Measurements from ENCODE around the gene ATP5PO. TPM values are rescaled to one million over a fixed set of nuclear protein-coding genes. Genes with fewer than 3 reads are reported as not detected.

Gene ATP5PO, protein sequence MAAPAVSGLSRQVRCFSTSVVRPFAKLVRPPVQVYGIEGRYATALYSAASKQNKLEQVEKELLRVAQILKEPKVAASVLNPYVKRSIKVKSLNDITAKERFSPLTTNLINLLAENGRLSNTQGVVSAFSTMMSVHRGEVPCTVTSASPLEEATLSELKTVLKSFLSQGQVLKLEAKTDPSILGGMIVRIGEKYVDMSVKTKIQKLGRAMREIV
- total RNA-seq (100 to 1,000 TPM; 139 to 151 TPM), polyA plus RNA-seq (100 to 1,000 TPM; 367 to 461 (median 455) TPM), total RNA-seq (30.8 to 34.6 (median 32.5) reads per million in 6 experiments)

DNA sequence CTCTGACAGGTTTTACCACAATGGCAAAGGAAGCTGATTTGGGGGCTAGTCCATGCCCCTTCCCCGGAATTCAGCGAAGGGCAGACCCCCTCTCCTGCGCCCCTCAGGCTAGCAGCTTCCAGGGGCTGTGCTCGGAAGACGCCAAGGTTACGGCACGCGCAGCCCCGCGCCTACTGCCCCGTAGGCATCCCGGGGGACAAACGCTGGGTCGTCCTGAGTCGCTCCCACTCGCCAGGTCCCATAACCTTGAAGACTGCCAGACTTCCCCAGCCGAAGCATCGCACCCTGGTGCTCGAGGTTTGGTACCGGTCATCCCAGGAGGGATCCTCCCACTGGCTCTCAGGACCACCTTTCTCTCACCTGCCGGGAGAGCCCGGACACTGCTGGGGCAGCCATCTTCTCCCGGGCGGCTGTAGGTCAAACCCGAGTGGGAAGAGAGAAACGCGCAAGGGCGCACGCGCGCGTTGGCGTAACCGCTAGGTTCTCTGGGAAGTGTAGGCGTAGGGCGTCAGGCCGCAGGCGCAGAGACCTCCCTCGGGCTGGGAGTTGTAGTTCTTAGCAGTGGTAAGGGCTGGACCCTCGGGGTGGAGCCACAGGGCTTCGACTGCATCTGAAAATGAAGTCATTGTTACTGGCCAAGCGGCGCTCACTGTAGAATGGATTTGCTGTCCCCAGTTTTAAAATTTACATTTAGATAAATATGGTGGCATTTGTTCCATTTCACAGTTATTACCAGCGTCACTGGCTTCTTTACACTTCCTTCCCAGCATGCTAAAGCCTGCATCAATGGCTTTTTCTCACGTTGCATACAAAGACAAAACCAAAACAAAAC, at the start of gene ATP5PO:
ATP5PO (minus strand) TSS at position 437 of the 832 bp plus-strand sequence; CDS start at position 396, 41 bp downstream.
- Mint-ChIP-seq H3K27me3 (no peaks in the 10 kb centered on the region), H3K27ac (peak within 1 kb of the TSS; percentile 96 to 99 (median 98)), H3K9me3 (no peaks in the 10 kb centered on the region), H3K36me3 (peaks cover under 1 to 24% (median 5%) of the 10 kb centered on the region in 3 donors), H3K4me1 (peaks cover 12 to 41% (median 36%) of the 10 kb centered on the region in 4 donors), H3K4me3 (peak within 1 kb of the TSS; percentile 97 to 99 (median 98))
- POLR2A ChIA-PET = interaction anchor here (0.6 to 1.8 kb wide), 4 partner anchors 18 to 283 kb away, joined by 3 to 4 read pairs (median 4); no protein-coding TSS in a partner anchor
- DNase-seq (peak; percentile 90 to 97 (median 95)), ATAC-seq (peak; percentile 99)

DNA sequence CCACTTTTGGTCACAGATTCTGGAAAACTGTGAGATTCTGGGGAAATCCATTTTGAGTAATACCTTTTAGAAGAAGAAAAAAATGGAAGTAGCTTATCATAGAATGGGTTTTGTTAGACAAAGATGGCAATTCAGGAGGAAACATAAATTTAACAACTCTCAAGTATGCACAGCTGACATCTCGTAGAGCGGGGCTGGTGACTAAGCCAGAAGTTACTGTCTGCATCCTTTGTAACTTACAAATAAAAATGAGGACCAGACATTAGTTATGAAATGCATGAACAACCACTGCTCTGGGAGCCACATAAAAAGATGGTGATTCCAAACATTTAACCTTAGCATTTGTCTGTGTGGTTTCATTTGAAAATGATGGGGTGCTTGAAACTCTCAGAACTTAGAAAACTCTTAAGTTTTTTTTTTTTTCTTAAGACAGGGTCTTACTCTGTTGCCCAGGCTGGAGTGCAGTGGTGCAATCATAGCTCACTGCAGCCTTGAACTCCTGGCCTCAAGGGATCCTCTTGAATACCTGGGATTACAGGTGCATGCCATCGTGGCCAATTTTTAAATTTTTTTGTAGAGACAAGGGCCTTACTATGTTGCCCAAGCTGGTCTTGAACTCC, 49.2 kb upstream of the ATP5PO start:
- no peaks in the 10 kb centered on the region for H3K27me3 Mint-ChIP-seq
- POLR2A ChIA-PET = interaction anchor here (0.7 kb wide), 1 partner anchor 29 kb away, joined by 3 read pairs; no protein-coding TSS in a partner anchor
- H3K4me1 Mint-ChIP-seq = peaks cover 17 to 36% (median 29%) of the 10 kb centered on the region in 4 donors
- ATAC-seq (no peak), DNase-seq (no peak)
- H3K9me3 Mint-ChIP-seq = peaks cover 0 to 10% (median 2%) of the 10 kb centered on the region in 9 donors
- peaks cover 12 to 51% (median 37%) of the 10 kb centered on the region in 3 donors for H3K36me3 Mint-ChIP-seq
- H3K27ac Mint-ChIP-seq = peak overlapping the region in 4 of 10 donors; percentile 30 to 57 (median 48)
- no peak overlapping the region for H3K4me3 Mint-ChIP-seq

- Mint-ChIP-seq H3K27me3 (no peaks in the 10 kb centered on the region), H3K9me3 (peaks cover 0 to 17% (median 9%) of the 10 kb centered on the region in 9 donors), H3K4me1 (peaks cover 16 to 35% (median 28%) of the 10 kb centered on the region in 4 donors), H3K36me3 (peaks cover 15 to 47% (median 39%) of the 10 kb centered on the region in 3 donors), H3K4me3 (no peak overlapping the region), H3K27ac (peak overlapping the region in 6 of 10 donors; percentile 22 to 60 (median 52))
- no peak for DNase-seq
- POLR2A ChIA-PET = no interaction called here
- no peak for ATAC-seq
These were observed 48.4 kb upstream of the ATP5PO start for GRCh38 chr21:33963848-33964555.

DNA sequence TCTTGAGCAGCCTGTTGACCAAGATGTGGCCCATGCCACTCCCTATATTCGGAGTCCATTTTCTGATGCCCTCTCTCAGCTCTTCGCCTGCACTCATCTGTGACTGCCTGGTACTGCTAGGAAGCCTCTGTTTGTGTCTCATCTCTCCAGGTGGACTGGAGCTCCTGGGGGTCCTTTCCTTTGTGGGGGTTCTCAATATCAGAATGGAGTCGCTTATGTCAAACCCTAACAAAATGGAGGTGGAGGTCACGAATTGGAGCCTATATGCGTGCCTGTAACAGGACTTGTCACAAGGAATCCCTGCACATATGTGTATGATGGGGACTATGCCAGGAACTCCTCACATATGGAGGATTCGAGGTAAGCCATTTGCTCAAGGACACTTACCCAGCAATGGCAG, 46.7 kb upstream of the ATP5PO start:
- no peaks in the 10 kb centered on the region for H3K27me3 Mint-ChIP-seq
- H3K27ac Mint-ChIP-seq = peak overlapping the region in 3 of 10 donors; percentile 14 to 87 (median 26)
- no peak for ATAC-seq
- POLR2A ChIA-PET = interaction anchor here (0.7 to 1.5 kb wide), 5 partner anchors 8 to 30 kb away, joined by 3 to 5 read pairs (median 3); no protein-coding TSS in a partner anchor
- peaks cover 15 to 40% (median 27%) of the 10 kb centered on the region in 4 donors for H3K4me1 Mint-ChIP-seq
- no peak overlapping the region for H3K4me3 Mint-ChIP-seq
- peaks cover 0 to 26% (median 9%) of the 10 kb centered on the region in 9 donors for H3K9me3 Mint-ChIP-seq
- DNase-seq = no peak
- peaks cover 25 to 50% (median 43%) of the 10 kb centered on the region in 3 donors for H3K36me3 Mint-ChIP-seq

DNA sequence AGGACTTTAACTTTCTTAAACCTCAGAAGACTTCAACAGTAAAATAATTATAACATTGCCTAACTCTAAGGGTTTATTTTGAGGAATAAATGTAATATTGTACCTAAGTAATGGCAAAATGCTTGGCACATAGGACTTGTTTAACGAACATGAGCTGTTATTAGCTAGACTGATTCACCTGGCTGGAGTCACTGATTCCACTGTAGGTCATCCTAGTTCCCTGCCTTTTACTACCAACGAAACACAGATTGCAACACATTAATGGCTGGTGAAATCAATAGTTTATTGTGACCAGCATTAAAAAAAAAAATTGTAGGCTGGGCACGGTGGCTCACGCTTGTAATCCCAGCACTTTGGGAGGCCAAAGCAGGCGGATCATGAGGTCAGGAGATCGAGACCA, 45.5 kb upstream of the ATP5PO start:
- POLR2A ChIA-PET = interaction anchor here (0.7 to 2.2 kb wide), 3 partner anchors 8 to 58 kb away, joined by 3 to 10 read pairs (median 4); no protein-coding TSS in a partner anchor
- ATAC-seq (no peak), DNase-seq (no peak)
- H3K27me3 Mint-ChIP-seq = no peaks in the 10 kb centered on the region
- H3K4me3 Mint-ChIP-seq = no peak overlapping the region
- H3K9me3 Mint-ChIP-seq = peaks cover 0 to 26% (median 9%) of the 10 kb centered on the region in 9 donors
- H3K36me3 Mint-ChIP-seq = peaks cover 24 to 42% (median 40%) of the 10 kb centered on the region in 3 donors
- H3K27ac Mint-ChIP-seq = peak overlapping the region in 2 of 10 donors; percentile 29 to 33
- peaks cover 19 to 45% (median 28%) of the 10 kb centered on the region in 4 donors for H3K4me1 Mint-ChIP-seq

- Mint-ChIP-seq H3K4me1 (peaks cover 19 to 56% (median 34%) of the 10 kb centered on the region in 4 donors), H3K9me3 (peaks cover 0 to 26% (median 9%) of the 10 kb centered on the region in 9 donors), H3K27ac (peak overlapping the region in 1 of 10 donors; percentile 57), H3K27me3 (no peaks in the 10 kb centered on the region), H3K36me3 (peaks cover 24 to 42% (median 40%) of the 10 kb centered on the region in 3 donors), H3K4me3 (no peak overlapping the region)
- DNase-seq (no peak), ATAC-seq (no peak)
- POLR2A ChIA-PET = interaction anchor here (1.2 to 2.2 kb wide), 4 partner anchors 11 to 58 kb away, joined by 3 to 10 read pairs (median 5); no protein-coding TSS in a partner anchor
These were observed 44.1 kb upstream of the ATP5PO start for GRCh38 chr21:33959680-33960079.

DNA sequence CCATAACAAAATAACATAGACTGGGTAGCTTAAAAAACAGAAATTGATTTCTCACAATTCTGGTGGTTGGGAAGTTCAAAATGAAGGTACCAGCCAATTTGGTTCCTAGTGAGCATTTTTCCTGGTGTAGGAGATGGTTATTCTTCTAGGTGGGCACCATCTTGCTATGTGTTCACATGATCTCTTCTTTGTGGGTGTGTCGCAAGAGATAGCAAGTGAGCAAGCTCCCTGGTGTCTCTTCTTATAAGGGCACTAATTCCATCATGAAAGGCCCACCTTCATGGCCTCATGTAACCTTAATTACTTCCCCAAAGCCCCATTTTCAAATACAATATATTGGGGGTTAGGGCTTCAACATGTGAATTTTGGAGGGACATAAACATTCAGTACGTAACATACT, 38.8 kb upstream of the ATP5PO start:
- H3K36me3 Mint-ChIP-seq = peaks cover 12 to 16% (median 14%) of the 10 kb centered on the region in 3 donors
- ATAC-seq = no peak
- peaks cover 21 to 59% (median 53%) of the 10 kb centered on the region in 4 donors for H3K4me1 Mint-ChIP-seq
- H3K27me3 Mint-ChIP-seq = no peaks in the 10 kb centered on the region
- POLR2A ChIA-PET = interaction anchor here (1.2 to 13.6 kb wide), 2 partner anchors 8 to 19 kb away, joined by 5 to 625 read pairs; no protein-coding TSS in a partner anchor
- peaks cover 0 to 12% (median 4%) of the 10 kb centered on the region in 9 donors for H3K9me3 Mint-ChIP-seq
- no peak for DNase-seq
- peak overlapping the region in 6 of 10 donors; percentile 7 to 79 (median 60) for H3K27ac Mint-ChIP-seq
- H3K4me3 Mint-ChIP-seq = no peak overlapping the region

GRCh38 chr21:33951276-33952178, 35.9 kb upstream of the ATP5PO start:
- peak overlapping the region; percentile 39 to 86 (median 72) for H3K4me3 Mint-ChIP-seq
- DNase-seq (peak in 1 of 10 donors; percentile 11), ATAC-seq (no peak)
- H3K4me1 Mint-ChIP-seq = peaks cover 41 to 78% (median 72%) of the 10 kb centered on the region in 4 donors
- no peaks in the 10 kb centered on the region for H3K27me3 Mint-ChIP-seq
- H3K9me3 Mint-ChIP-seq = peaks cover 0 to 4% (median 0%) of the 10 kb centered on the region in 9 donors
- POLR2A ChIA-PET = interaction anchor here (0.5 to 13.6 kb wide), 9 partner anchors 11 to 138 kb away, joined by 3 to 625 read pairs (median 3); partner anchors contain the start of genes MRPS6 and SLC5A3
- peak overlapping the region; percentile 90 to 99 (median 96) for H3K27ac Mint-ChIP-seq
- peaks cover 0 to 4% (median 3%) of the 10 kb centered on the region in 3 donors for H3K36me3 Mint-ChIP-seq

DNA sequence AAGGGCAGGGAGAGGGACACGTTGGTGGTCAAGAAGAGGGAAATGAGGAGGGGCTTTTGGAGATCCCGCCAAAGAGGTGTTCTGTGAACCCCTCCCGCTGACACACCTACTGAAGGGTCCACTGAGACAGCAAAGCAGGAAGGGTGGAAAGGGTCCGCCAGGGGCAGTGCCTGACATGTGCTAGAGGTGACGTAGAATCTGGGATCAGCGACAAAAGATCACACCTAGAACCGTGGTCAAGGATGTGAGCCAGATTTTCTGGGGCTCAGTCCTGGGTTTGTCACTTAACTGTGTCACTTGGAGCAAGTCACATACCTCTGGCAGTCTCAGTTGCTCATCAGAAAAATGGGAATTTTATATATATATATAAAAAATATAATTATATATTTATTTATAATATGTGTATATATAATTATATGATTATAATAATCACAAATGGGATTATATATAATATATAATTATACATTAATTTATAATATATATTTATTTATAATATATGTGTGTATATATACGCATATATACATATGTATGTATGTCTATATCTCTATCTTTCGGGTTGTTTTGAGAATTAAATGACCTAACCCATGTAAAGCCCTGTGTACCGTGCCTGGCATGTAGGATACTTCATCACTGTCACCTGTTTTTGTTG, 35.0 kb upstream of the ATP5PO start:
- POLR2A ChIA-PET = interaction anchor here (0.7 to 13.6 kb wide), 12 partner anchors 15 to 291 kb away, joined by 3 to 625 read pairs (median 10); partner anchors contain the start of genes MRPS6 and SLC5A3
- H3K27ac Mint-ChIP-seq = peak overlapping the region; percentile 94 to 100 (median 98)
- ATAC-seq = no peak
- no peaks in the 10 kb centered on the region for H3K27me3 Mint-ChIP-seq
- peaks cover 41 to 84% (median 75%) of the 10 kb centered on the region in 4 donors for H3K4me1 Mint-ChIP-seq
- H3K36me3 Mint-ChIP-seq = peaks cover 0 to 4% (median 3%) of the 10 kb centered on the region in 3 donors
- peaks cover 0 to 4% (median 0%) of the 10 kb centered on the region in 9 donors for H3K9me3 Mint-ChIP-seq
- no peak for DNase-seq
- H3K4me3 Mint-ChIP-seq = peak overlapping the region; percentile 66 to 91 (median 78)

Data from naive thymus-derived CD8-positive, alpha-beta T cell (primary cell).